Sigmoid colon (tissue), 3 donors: ENCODE results near the gene USF1.

Experiments
- POLR2A ChIP-seq, 2 donors: fragments of 450-650 bp; IDR thresholded peaks; one replicate each; pipeline ENCODE4 v1.6.1; 2016; ENCODE audit warnings: antibody characterized with exemption in 2 of 2, mild to moderate bottlenecking in 2 of 2, moderate library complexity in 2 of 2
- TF ChIP-seq, protein P1 (sequence below), 4 experiments: fragments of 450-650 bp in 3 of 4; fragments of 200-600 bp in 1 of 4; IDR thresholded peaks; one replicate each; pipeline ENCODE4 v1.5.1; 2016 to 2019; ENCODE audit warnings: antibody characterized with exemption in 4 of 4, mild to moderate bottlenecking in 3 of 4, moderate library complexity in 2 of 4

DNA sequence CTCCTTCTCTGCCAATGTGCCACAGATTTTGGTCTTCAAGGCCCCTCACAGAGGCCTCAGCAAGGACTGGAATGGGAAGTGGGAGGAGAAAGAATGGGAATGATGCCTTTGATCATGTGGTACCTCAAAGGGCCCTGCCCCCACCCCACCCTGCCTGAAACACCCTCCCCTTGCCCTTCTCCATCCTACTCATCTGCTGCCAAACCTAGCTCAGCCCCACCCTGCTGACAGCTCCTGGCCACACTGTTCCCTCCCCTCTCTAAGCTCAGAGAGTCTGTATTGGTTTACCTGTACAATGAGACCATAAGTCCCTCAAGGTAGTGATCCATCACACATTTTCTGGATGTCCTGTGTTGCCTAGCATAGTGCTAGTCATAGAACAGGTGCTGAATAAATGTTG is 30.6 kb upstream of the USF1 start:
- no peak for TF ChIP-seq POLR2A (IDR thresholded peaks at IDR 0.05)
- TF ChIP-seq, protein P1, sequence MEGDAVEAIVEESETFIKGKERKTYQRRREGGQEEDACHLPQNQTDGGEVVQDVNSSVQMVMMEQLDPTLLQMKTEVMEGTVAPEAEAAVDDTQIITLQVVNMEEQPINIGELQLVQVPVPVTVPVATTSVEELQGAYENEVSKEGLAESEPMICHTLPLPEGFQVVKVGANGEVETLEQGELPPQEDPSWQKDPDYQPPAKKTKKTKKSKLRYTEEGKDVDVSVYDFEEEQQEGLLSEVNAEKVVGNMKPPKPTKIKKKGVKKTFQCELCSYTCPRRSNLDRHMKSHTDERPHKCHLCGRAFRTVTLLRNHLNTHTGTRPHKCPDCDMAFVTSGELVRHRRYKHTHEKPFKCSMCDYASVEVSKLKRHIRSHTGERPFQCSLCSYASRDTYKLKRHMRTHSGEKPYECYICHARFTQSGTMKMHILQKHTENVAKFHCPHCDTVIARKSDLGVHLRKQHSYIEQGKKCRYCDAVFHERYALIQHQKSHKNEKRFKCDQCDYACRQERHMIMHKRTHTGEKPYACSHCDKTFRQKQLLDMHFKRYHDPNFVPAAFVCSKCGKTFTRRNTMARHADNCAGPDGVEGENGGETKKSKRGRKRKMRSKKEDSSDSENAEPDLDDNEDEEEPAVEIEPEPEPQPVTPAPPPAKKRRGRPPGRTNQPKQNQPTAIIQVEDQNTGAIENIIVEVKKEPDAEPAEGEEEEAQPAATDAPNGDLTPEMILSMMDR (IDR thresholded peaks at IDR 0.05) = no peak
